Stimulated activated CD8-positive, alpha-beta memory T cell treated with anti-CD3 and anti-CD28 coated beads, Interleukin-12 subunit alpha, Interleukin-12 subunit beta, amount 100 ng/mL, for 4 hours (primary cell): ENCODE results near the gene MS4A18.

Source experiments
- DNase-seq: peaks from one replicate; pipeline ENCODE4 v3.0.0-alpha.2; 2020; ENCODE audit warnings: low read depth

Gene MS4A18

DNA sequence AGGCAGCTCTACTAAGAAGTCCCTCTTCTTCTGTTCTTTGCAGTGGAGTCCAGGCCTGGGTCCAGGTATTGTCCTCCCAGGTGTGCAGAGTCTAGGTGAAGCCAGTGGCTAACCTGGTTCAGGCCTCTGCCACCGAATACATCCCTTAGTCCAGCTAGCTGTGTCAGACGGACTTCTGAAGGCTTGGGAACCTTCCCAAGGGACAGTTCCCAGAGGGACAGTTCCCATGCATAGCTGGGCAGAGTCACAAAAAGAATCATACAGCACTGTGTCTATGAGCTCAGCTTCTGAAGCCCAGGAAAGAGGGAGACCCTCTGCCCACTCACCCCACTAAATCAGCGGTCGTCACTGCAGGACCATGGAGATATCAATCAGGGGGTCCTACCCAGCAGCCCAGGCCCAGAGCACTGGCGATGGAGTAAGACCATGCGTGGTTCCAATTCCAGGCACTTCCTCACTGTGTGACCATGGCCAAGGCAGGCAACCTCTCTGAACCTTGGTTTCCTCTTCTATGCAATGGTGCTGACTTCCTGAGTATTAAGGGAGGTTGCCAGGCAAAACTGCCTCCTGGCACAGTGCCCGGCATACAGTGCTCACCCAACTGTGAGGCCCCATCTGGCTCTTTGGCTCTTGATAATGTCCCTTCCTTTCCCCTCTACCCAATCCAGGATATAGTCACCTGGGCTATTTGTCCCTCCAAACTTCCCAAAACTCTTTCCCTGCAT, 64.0 kb downstream of the MS4A18 start:
- no peak for DNase-seq

DNA sequence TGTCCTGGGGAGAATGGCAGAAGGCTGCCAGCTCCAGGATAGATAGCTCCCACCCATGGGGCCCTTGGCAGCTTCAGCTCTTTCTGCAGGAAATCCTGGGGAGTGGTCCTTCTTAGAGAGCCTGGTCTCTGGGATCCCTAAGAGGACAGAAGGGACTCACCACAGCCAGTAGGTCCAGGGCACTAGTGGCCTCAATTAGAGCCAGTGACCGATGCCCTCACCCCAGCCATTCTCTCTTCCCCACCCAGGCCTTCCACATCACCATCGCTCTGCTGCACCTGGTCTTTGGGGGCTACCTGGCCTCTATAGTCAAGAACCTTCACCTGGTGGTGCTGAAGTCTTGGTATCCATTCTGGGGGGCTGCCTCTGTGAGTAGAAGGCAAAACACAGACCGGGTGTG, 66.2 kb downstream of the MS4A18 start:
- no peak for DNase-seq

DNA sequence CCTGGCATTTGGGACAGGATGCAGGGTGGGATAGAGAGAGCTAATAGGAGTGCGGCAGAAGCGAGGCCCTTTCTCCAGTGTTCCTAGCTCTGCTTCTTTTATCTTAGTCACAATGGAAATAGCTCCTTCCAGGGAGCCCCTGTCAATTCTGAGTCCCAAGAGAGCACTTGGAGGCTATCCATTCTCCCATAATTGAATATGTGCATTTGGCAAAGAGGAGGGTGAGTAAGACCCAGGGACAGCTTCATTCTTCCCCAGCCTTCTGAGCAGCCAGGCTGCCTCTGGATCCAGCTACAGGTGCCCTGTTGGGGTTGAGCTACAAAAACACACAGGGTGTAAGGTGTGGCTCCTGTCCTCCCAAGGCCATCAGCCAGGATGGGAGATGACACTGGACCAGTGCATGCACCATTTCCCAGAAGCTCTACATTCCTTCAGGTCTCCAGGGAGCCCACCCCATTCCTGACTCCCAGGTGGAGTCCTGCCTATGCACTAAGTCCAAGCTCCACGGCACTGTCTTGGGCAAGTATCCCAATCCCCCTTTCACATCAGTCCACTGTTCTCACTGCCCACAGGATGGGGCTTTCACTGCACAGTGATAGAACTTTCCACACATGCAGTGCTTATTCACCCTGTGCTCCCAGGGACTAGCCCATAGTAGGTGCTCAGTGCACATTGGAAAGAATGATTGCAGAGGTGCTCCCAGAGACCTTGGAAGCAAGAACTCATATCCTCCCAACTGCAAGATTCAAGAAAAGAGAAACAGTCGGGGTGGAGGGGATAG, 66.8 kb downstream of the MS4A18 start:
- DNase-seq, result no peak

DNA sequence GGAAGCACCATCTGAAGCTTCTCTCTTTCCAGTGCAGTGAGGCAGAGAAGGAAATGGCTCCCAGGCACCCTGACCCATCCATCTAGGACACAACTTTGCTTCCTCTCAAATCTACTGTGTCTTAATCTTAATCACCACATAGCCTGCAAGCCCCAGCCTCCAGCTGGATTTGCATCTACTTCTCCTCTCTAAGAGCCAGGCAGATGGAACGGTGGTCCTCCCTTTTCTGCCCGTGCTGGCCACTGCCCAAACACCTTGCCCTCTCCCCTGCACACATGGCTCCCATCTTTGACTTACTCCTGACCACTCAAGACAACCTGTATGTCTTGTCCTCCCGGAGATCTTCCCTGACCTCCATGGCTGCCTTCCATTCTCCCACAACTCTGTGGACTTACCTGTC, 68.0 kb downstream of the MS4A18 start:
- DNase-seq, result no peak
